K562 (cell line): Measurements from ENCODE around the gene MPDZ. TPM values are rescaled to one million over a fixed set of nuclear protein-coding genes. Genes with fewer than 3 reads are reported as not detected.

Experiments
- ATAC-seq: fragments of 200-7000 bp; cut with Tn5 transposase; 3 replicates; pipeline ENCODE4 v1.9.1; 2020; ENCODE audit warnings: moderate library complexity
- BruUV-seq: library from RNA; stranded (reverse); fragments of 400-500 nt; replicated peaks from 2 replicates; lab custom pipeline; 2021; lab: Mats Ljungman, UMichigan
- CTCF ChIA-PET: fragments of 300-600 bp; formaldehyde crosslinking; extraction: SDS; loops from one replicate; lab custom pipeline; 2021; ENCODE audit warnings: low intra/inter-chr PET ratio; lab: Yijun Ruan, JAX
- POLR2A ChIA-PET: fragments of 300-600, 350-650 bp; sonication (Branson Sonifier 250); formaldehyde crosslinking; extraction: SDS; loops from one replicate; lab custom pipeline; 2021; ENCODE audit warnings: antibody characterized with exemption, inconsistent platforms; lab: Yijun Ruan, JAX
- DNase-seq, 4 experiments: peaks; one replicate each; pipeline versions ENCODE4 v3.0.0 to v3.0.0-alpha.2; 2011 to 2018; ENCODE audit warnings: low spot score in 3 of 4, mixed read lengths in 3 of 4; ENCODE audit errors: extremely low read depth in 1 of 4
- FAIRE-seq: peaks from 2 replicates; lab custom pipeline; 2011; peaks lifted over from hg19 to GRCh38; lab: Jason Lieb, UNC
- H2AFZ ChIP-seq: 2 replicates; pipeline ENCODE4 v1.6.0; 2011; ENCODE audit warnings: low read depth, low read length, control low read depth, inconsistent platforms
- H3K27ac ChIP-seq: fragments of 200-600 bp; 3 replicates; pipeline ENCODE4 v1.8.0; 2011; ENCODE audit warnings: low read depth, mild to moderate bottlenecking, control low read depth, inconsistent platforms, low read length, moderate library complexity, mixed read lengths; ENCODE audit errors: extremely low read depth
- H3K27me3 ChIP-seq, 2 experiments: fragments of 300-600 bp in 1 of 2; 2 replicates in 1 of 2; 3 replicates in 1 of 2; pipeline versions ENCODE4 v1.6.0 to v1.8.0; 2011; ENCODE audit warnings: inconsistent platforms in 2 of 2, low read length in 2 of 2, mild to moderate bottlenecking in 1 of 2, mixed read lengths in 1 of 2, moderate library complexity in 1 of 2; ENCODE audit not compliant: control insufficient read depth in 2 of 2, insufficient read depth in 2 of 2
- H3K36me3 ChIP-seq: fragments of 300-600 bp; 3 replicates; pipeline ENCODE4 v1.8.0; 2011; ENCODE audit warnings: mild to moderate bottlenecking, low read length, inconsistent platforms; ENCODE audit not compliant: control insufficient read depth, insufficient read depth
- H3K4me1 ChIP-seq, 2 experiments: fragments of 200-600 bp in 1 of 2; replicated peaks in 1 of 2; 2 replicates in 1 of 2; 3 replicates in 1 of 2; pipeline versions ENCODE4 v1.5.1 to v1.8.0; 2011; ENCODE audit warnings: inconsistent platforms in 2 of 2, low read length in 2 of 2, mild to moderate bottlenecking in 1 of 2, mixed read lengths in 1 of 2, moderate library complexity in 1 of 2; ENCODE audit not compliant: control insufficient read depth in 2 of 2, insufficient read depth in 2 of 2
- H3K4me2 ChIP-seq: 2 replicates; pipeline ENCODE4 v1.6.1; 2011; ENCODE audit warnings: low read length, control low read depth, inconsistent platforms, mixed read lengths; ENCODE audit not compliant: insufficient read depth
- H3K4me3 ChIP-seq: fragments of 200-600 bp; sonication (generic), shearing (Covaris generic); 2 replicates; pipeline ENCODE4 v1.5.1; 2016; ENCODE audit warnings: control low read depth, inconsistent platforms
- H3K79me2 ChIP-seq: fragments of 200-600 bp; 3 replicates; pipeline ENCODE4 v1.8.0; 2011; ENCODE audit warnings: low read length, inconsistent platforms; ENCODE audit not compliant: control insufficient read depth, insufficient read depth
- H3K9ac ChIP-seq, 2 experiments: 2 replicates each; pipeline versions ENCODE4 v1.6.0 to v1.6.1; 2011; ENCODE audit warnings: low read depth in 2 of 2, low read length in 2 of 2, control low read depth in 1 of 2, inconsistent platforms in 1 of 2, mild to moderate bottlenecking in 1 of 2, mixed read lengths in 1 of 2; ENCODE audit not compliant: insufficient read depth in 1 of 2
- H3K9me1 ChIP-seq: one replicate; pipeline ENCODE4 v1.6.0; 2011; ENCODE audit warnings: inconsistent platforms, mild to moderate bottlenecking, low read length, moderate library complexity; ENCODE audit not compliant: control insufficient read depth, insufficient read depth
- H3K9me3 ChIP-seq: replicated peaks from 2 replicates; pipeline ENCODE4 v1.5.1; 2011; ENCODE audit warnings: low read depth, low read length, inconsistent platforms; ENCODE audit not compliant: control insufficient read depth, insufficient read depth
- H4K20me1 ChIP-seq: replicated peaks from 2 replicates; pipeline ENCODE4 v1.6.1; 2011; ENCODE audit warnings: low read length, inconsistent platforms, mixed read lengths; ENCODE audit not compliant: control insufficient read depth, insufficient read depth
- ARNT ChIP-seq, 2 experiments: fragments of 450-650 bp; IDR thresholded peaks; 2 replicates each; pipeline ENCODE4 v1.6.1; 2016; ENCODE audit warnings: mild to moderate bottlenecking in 1 of 2
- BHLHE40 ChIP-seq: IDR thresholded peaks from 2 replicates; pipeline ENCODE4 v1.6.1; 2011; ENCODE audit warnings: low read length, improper control_type of control experiment
- CBX1 ChIP-seq: sonication (generic); IDR thresholded peaks from 2 replicates; pipeline ENCODE4 v1.6.1; 2016; ENCODE audit warnings: antibody characterized with exemption, low read depth, mild to moderate bottlenecking
- HMG20B ChIP-seq: fragments of 250-450 bp; sonication (Bioruptor Pico); IDR thresholded peaks from 2 replicates; pipeline ENCODE4 v1.5.0; 2021; ENCODE audit warnings: mild to moderate bottlenecking
- KLF1 ChIP-seq: fragments of 450-650 bp; IDR thresholded peaks from 2 replicates; pipeline ENCODE4 v1.6.1; 2016; ENCODE audit warnings: missing genetic modification characterization, missing compliant biosample characterization
- MTA2 ChIP-seq: fragments of 450-650 bp; IDR thresholded peaks from 2 replicates; pipeline ENCODE4 v1.6.1; 2016; ENCODE audit warnings: low read depth
- NFE2L1 ChIP-seq: fragments of 450-650 bp; IDR thresholded peaks from 2 replicates; pipeline ENCODE4 v1.6.1; 2016; ENCODE audit warnings: missing genetic modification characterization, low read depth, mild to moderate bottlenecking, missing compliant biosample characterization, moderate library complexity, borderline replicate concordance
- OTX1 ChIP-seq: fragments of 450-650 bp; formaldehyde crosslinking; IDR thresholded peaks from 2 replicates; pipeline ENCODE4 v1.4.0; 2022; ENCODE audit warnings: mild to moderate bottlenecking
- PHF8 ChIP-seq: fragments of 200-600 bp; sonication (generic); IDR thresholded peaks from 2 replicates; pipeline ENCODE4 v1.6.1; 2012; ENCODE audit warnings: mixed run types, mild to moderate bottlenecking, inconsistent platforms, low read length, moderate library complexity, borderline replicate concordance
- POLR3G ChIP-seq: IDR thresholded peaks from 2 replicates; pipeline ENCODE4 v1.6.1; 2011; ENCODE audit not compliant: insufficient read length, insufficient replicate concordance; ENCODE audit errors: extremely low read depth
- PPARD ChIP-seq: fragments of 250-450 bp; sonication (Bioruptor Pico); IDR thresholded peaks from 2 replicates; pipeline ENCODE4 v1.8.0; 2022; ENCODE audit warnings: inconsistent platforms, mild to moderate bottlenecking, moderate library complexity
- PYGO2 ChIP-seq: fragments of 450-650 bp; IDR thresholded peaks from 2 replicates; pipeline ENCODE4 v1.6.1; 2016; ENCODE audit warnings: mild to moderate bottlenecking, missing genetic modification characterization, moderate library complexity, missing compliant biosample characterization
- SETDB1 ChIP-seq: IDR thresholded peaks from one replicate; pipeline ENCODE4 v1.6.1; 2012; ENCODE audit warnings: low read length, control low read depth, inconsistent platforms
- SREBF1 ChIP-seq: fragments of 150-350 bp; IDR thresholded peaks from 2 replicates; pipeline ENCODE4 v1.6.1; 2014; ENCODE audit warnings: antibody characterized with exemption, low read depth, low read length, borderline replicate concordance
- TAF9B ChIP-seq: fragments of 450-650 bp; IDR thresholded peaks from 2 replicates; pipeline ENCODE4 v1.6.1; 2018; ENCODE audit warnings: mild to moderate bottlenecking; ENCODE audit not compliant: partially characterized antibody
- TOE1 ChIP-seq, 2 experiments: fragments of 450-650 bp in 1 of 2; sonication (generic) in 1 of 2; formaldehyde crosslinking in 1 of 2; IDR thresholded peaks; 2 replicates each; pipeline versions ENCODE4 v1.7.1 to v1.8.0; 2016 to 2022; ENCODE audit warnings: borderline replicate concordance in 2 of 2, mild to moderate bottlenecking in 2 of 2, antibody characterized with exemption in 1 of 2, inconsistent platforms in 1 of 2, low read depth in 1 of 2, missing genetic modification reagents in 1 of 2, moderate library complexity in 1 of 2
- ZNF316 ChIP-seq: fragments of 450-650 bp; IDR thresholded peaks from 2 replicates; pipeline ENCODE4 v1.6.1; 2016
- WGBS: fragments of 100-300 bp; shearing (Covaris generic); methylation state at CpG from one replicate; pipeline ENCODE4 v1.1.6; 2016; ENCODE audit warnings: low coverage, mixed read lengths; ENCODE audit not compliant: insufficient coverage; ENCODE audit errors: missing lambda C conversion rate; 5-methylcytosine and 5-hydroxymethylcytosine counted together
- in situ Hi-C: fragments of 300-500 bp; cut with MboI; formaldehyde crosslinking; loops from 4 replicates; pipeline ENCODE4 v1.15.0; 2018; ENCODE audit warnings: inconsistent platforms, mixed read lengths
- intact Hi-C: fragments of 100-400 bp; cut with micrococcal nuclease; formaldehyde crosslinking; loops from 2 replicates; pipeline ENCODE4 v1.14.2; 2022
- polyA plus RNA-seq, 8 experiments: library from polyadenylated mRNA; depleted of rRNA in 4 of 8; stranded (reverse) in 5 of 8; unstranded in 3 of 8; fragments of >200 nt; fragmentation: Nextera tagmentation in 2 of 8; fragmentation: Illumina TruSeq in 1 of 8; extraction: Ambion mirVana in 2 of 8; extraction: Trizol in 1 of 8; gene quantifications; 2 replicates each; pipeline versions ENCODE4 v1.2.1 to v1.2.3, GENCODE V29; 2011 to 2014; ENCODE audit warnings: inconsistent platforms in 1 of 8, missing spikeins in 1 of 8
- total RNA-seq, 7 experiments: library from RNA; depleted of rRNA in 6 of 7; stranded (reverse); fragments of >200 nt in 6 of 7; fragmentation: Illumina TruSeq in 2 of 7; extraction: Trizol in 2 of 7; gene quantifications; 2 replicates each; pipeline versions ENCODE4 v1.2.1 to v1.2.3, GENCODE V29; 2011 to 2021; ENCODE audit warnings: low replicate concordance in 1 of 7
- TF ChIP-seq, protein P1 (sequence below): sonication (generic); formaldehyde crosslinking; IDR thresholded peaks from 2 replicates; pipeline ENCODE4 v1.8.0; 2022; ENCODE audit warnings: missing genetic modification reagents, mild to moderate bottlenecking, borderline replicate concordance
- TF ChIP-seq, protein P2 (sequence below): IDR thresholded peaks from 2 replicates; pipeline ENCODE4 v1.6.1; 2014; ENCODE audit warnings: antibody characterized with exemption
- TF ChIP-seq, protein P3 (sequence below): sonication (generic); formaldehyde crosslinking; IDR thresholded peaks from 2 replicates; pipeline ENCODE4 v1.8.0; 2022; ENCODE audit warnings: mild to moderate bottlenecking, missing genetic modification reagents, borderline replicate concordance

MPDZ gene
- total and polyA plus RNA-seq, 9 of the 15 experiments (the other 6 are each of a cell fraction or from before 2014, with no cell fraction given): 3.9 to 13.2 (median 5.7) TPM

DNA sequence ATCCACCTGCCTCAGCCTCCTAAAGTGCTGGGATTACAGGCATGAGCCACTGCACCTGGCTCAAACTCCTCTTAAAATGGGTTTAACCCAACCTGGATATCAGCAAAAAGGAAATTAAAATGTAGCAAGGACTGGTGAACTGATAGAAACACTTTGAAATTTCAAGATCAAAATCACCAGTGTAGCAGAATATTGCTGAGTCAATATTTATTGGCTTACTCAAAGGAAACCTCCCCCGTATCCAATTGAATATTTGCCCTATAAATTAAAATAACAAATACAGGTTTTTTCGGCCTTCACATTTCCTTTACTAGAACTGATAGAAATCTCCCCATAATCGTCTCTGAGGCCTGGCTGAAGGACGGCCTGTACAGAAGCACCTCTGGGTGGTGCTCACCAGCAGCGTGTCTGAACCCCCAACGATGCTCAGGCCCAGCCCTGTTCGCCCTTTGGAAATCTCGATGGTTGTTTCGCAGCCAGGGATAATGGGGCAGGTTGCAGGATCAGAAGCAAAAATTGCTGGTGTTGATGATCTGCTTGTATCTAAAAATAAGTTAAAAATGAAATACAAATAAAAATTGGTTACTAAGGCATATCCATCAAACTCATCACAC lies 156.6 kb downstream of the MPDZ start:
- no peaks in the 10 kb centered on the region for H3K9me1 ChIP-seq
- no peak for FAIRE-seq
- H3K27ac ChIP-seq: no peak overlapping the region
- intact Hi-C loops (no loop called here), in situ Hi-C loops (no loop called here)
- H3K9me3 ChIP-seq: no peaks in the 10 kb centered on the region
- no peak for DNase-seq
- ChIA-PET CTCF (no interaction called here), POLR2A (no interaction called here)
- no peak overlapping the region for H3K4me2 ChIP-seq
- no peaks in the 10 kb centered on the region for H4K20me1 ChIP-seq
- no peaks in the 10 kb centered on the region for H3K79me2 ChIP-seq
- 39% methylated on average over 4 of the region's 9 CpGs for WGBS
- no peaks in the 10 kb centered on the region for H3K27me3 ChIP-seq
- H3K4me1 ChIP-seq: no peaks in the 10 kb centered on the region
- no peak overlapping the region for H2AFZ ChIP-seq
- no peaks in the 10 kb centered on the region for H3K36me3 ChIP-seq
- no TSS peak for BruUV-seq
- H3K4me3 ChIP-seq: no peak overlapping the region
- no peak overlapping the region for H3K9ac ChIP-seq
- ATAC-seq: no peak
- TF ChIP-seq ARNT (IDR thresholded peaks at IDR 0.05): no peak
- TF ChIP-seq NFE2L1: no peak
- TF ChIP-seq TAF9B: no peak
- TF ChIP-seq ZNF316: peak; percentile 55
- no peak for TF ChIP-seq OTX1
- TF ChIP-seq PYGO2 (tag): no peak
- TF ChIP-seq, protein P1, sequence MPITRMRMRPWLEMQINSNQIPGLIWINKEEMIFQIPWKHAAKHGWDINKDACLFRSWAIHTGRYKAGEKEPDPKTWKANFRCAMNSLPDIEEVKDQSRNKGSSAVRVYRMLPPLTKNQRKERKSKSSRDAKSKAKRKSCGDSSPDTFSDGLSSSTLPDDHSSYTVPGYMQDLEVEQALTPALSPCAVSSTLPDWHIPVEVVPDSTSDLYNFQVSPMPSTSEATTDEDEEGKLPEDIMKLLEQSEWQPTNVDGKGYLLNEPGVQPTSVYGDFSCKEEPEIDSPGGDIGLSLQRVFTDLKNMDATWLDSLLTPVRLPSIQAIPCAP: no peak
- no peak for TF ChIP-seq CBX1
- TF ChIP-seq BHLHE40: no peak
- TF ChIP-seq, protein P2, sequence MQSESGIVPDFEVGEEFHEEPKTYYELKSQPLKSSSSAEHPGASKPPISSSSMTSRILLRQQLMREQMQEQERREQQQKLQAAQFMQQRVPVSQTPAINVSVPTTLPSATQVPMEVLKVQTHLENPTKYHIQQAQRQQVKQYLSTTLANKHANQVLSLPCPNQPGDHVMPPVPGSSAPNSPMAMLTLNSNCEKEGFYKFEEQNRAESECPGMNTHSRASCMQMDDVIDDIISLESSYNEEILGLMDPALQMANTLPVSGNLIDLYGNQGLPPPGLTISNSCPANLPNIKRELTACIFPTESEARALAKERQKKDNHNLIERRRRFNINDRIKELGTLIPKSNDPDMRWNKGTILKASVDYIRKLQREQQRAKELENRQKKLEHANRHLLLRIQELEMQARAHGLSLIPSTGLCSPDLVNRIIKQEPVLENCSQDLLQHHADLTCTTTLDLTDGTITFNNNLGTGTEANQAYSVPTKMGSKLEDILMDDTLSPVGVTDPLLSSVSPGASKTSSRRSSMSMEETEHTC: no peak
- no peak for TF ChIP-seq TOE1 (IDR thresholded peaks at IDR 0.05; ENCODE audit: borderline replicate concordance)
- TF ChIP-seq TOE1 (CRISPR knock-in tag; IDR thresholded peaks at IDR 0.05; ENCODE audit: borderline replicate concordance, low read depth): no peak
- no peak for TF ChIP-seq KLF1 (tag)
- TF ChIP-seq MTA2: no peak
- TF ChIP-seq SREBF1: no peak
- TF ChIP-seq, protein P3, sequence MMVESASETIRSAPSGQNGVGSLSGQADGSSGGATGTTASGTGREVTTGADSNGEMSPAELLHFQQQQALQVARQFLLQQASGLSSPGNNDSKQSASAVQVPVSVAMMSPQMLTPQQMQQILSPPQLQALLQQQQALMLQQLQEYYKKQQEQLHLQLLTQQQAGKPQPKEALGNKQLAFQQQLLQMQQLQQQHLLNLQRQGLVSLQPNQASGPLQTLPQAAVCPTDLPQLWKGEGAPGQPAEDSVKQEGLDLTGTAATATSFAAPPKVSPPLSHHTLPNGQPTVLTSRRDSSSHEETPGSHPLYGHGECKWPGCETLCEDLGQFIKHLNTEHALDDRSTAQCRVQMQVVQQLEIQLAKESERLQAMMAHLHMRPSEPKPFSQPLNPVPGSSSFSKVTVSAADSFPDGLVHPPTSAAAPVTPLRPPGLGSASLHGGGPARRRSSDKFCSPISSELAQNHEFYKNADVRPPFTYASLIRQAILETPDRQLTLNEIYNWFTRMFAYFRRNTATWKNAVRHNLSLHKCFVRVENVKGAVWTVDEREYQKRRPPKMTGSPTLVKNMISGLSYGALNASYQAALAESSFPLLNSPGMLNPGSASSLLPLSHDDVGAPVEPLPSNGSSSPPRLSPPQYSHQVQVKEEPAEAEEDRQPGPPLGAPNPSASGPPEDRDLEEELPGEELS (CRISPR knock-in tag): no peak
- TF ChIP-seq HMG20B (CRISPR knock-in tag): no peak
- no peak for TF ChIP-seq PPARD
- no peak for TF ChIP-seq POLR3G
- no peak for TF ChIP-seq PHF8
- TF ChIP-seq SETDB1: no peak
